CD4-positive, alpha-beta T cell treated with Interleukin-15 for 1 hour (primary cell): ENCODE results near the gene STAMBPL1.

Experiments
- DNase-seq: peaks from one replicate; pipeline ENCODE4 v3.0.0-alpha.2; 2020

The STAMBPL1 gene

DNA sequence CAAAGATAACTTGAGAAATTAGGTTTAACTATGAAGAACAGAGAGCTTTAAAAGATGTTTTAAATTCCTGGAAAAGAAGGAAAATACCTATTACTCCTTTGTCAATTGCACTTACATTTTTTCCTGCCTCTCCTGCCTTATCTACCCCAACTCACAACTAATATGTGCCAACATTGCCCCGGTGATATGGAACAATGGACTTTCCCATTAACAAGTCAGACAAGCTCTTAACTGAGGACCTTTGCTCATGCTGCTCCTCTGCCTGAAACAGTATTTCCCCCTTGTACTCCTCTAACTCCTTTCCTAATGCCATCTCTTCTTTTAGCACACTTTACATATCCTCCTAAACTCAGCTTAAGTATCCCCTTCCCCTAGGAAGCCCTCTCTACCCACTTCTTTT is 77.3 kb downstream of the STAMBPL1 start:
- DNase-seq = no peak

DNA sequence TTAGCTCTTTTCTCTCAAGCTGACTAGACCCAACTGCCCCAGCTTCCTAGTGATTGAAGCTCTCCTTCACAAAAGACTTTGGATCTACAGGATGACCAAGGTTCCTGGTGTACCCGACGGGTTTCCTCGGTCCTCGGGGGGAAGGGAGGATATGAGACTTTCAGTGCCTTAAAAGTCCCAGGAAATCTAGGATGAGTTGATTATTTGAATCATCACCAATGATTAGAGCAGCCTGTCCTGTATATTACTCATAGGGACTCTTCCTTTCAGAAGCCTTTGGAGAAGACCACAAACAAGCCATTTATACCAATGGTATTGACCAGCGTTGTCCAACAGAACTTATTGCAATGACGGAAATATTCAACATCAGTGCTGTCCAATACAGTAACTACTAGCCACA is 78.7 kb downstream of the STAMBPL1 start:
- no peak for DNase-seq

DNA sequence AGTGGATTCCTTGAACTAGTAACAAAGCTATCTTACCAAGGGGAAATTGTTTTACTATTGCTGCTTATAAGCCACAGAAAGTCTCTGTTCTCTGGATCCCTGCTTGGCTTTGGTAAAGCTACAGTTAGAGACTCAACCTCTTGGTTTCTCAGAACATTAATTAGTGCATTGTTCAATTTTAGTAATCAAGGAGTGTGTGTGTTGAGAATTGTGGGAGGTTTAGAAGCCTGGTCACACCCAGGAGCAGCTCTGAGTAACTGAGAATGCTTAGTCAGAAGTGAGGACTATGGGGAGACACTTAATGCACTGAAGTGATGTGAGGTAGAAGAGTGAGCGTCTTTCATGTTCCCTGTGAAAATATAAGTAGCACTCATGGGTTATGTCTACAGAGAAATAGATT is 80.8 kb downstream of the STAMBPL1 start:
- DNase-seq = no peak

DNA sequence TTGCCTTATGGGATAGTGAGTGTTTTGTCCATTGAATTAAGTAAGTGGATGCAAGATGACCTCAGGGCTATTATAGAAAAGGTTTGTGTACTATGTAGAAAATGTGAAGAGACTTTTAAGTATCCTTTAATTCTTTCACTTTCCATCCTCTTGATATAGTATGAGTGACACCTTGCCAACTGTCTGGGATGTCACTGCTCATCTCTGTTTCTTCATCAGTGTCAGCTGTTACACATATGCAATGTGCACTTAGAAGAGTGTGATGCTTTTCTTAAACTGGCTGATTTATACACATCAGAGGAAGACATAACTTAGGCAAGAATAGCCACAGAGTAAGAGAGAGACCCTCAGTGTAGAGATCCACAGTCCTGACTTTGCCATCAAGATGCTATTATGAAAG is 81.2 kb downstream of the STAMBPL1 start:
- DNase-seq = no peak

DNA sequence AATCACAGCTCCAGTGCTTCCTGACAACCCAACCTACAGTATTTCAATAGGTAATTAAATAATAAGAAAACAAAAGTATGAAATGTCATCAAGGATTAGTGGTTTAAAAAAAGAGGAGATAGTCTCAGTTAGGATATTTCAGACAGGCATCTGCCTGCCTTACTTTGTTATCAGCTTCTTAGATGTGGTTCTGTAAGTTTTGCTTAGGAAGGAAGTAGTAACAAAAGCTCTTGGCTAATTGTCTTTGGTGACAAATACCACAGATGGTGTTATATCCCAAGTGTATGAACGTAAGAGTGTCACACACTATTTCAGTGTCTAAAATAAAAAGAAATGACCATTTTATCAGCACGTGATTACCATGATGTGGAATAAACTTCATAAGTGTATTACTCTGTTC is 82.3 kb downstream of the STAMBPL1 start:
- no peak for DNase-seq

DNA sequence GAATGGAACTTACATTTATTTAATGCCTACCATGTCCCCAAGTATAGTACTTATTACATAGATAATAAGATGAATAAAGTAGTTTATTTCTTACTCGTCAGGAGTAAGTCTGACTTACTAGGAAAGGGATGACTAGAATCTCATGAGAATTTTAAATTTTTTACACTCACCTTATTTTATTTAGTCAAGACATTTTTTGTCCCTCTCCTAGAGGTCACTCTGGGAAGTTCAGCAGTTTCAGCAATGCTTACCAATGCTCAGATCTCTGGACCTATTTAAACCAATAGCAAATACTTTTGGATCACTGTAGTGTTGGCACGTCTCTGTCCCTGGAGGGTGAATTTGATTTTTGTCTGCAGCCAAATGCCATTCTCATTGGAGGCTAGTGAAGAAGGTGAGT is 83.3 kb downstream of the STAMBPL1 start:
- DNase-seq = no peak

DNA sequence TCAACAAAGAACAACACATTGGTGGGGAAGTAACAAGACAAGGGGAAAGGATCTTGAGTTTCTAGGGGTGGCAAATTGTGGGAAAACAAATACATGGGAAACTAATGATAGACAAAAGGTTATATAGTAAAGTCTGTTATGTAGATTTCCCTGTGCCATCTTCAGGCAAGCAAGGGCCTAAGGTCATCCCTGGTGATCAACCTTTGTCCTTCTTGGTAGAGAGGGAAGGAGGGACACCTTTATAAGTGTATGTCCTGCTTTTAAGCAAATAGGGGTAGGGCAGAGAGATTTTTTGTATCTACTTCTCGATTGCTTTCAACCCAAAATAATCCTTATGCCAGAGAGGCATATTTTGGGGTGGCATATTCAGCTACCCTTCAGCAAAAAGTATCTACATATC is 84.3 kb downstream of the STAMBPL1 start:
- no peak for DNase-seq

DNA sequence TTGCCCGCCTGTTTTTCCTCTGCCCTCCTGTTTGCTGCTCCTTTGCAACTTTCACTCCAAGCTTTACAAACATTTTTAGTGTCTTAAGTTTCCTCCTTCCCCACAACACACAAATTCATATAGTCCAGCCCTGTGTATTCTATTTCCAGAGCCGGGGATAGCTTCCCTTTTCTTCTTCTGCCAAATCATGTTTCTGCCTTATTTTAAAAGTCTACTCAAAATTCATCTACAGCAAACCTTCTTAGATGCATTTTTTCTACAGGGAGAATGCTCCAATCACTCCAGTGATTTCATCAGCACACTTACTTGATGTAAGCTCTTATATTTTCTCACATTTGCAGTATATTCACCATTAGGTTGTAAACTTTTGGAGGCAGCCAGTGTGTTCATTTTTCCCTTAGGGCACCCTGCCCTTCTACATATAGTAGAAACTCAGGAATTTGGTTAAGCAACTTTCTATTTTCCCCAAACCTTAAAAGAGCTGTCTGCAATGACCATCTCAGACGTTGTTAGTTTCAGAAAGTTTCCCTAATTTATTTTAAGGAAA is 84.9 kb downstream of the STAMBPL1 start:
- no peak for DNase-seq

DNA sequence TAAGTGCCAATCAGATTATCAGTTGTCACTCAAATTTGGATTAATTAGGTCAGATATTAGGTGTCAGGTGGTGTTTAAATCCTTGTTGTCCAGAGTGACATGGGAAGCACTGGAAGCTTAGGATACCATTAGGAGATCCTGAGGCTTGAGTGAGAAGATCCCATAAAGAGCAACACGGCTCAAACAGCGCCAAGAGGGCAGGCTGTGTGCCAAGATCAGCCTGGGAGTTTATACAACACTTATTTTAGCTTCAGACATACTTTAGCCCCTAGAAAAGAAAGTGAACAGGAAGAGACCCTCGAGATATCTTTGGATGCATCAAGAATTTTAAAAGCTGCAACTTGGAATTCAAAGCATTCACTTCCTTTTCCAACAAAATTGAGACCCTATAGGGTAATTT is 86.8 kb downstream of the STAMBPL1 start:
- no peak for DNase-seq

DNA sequence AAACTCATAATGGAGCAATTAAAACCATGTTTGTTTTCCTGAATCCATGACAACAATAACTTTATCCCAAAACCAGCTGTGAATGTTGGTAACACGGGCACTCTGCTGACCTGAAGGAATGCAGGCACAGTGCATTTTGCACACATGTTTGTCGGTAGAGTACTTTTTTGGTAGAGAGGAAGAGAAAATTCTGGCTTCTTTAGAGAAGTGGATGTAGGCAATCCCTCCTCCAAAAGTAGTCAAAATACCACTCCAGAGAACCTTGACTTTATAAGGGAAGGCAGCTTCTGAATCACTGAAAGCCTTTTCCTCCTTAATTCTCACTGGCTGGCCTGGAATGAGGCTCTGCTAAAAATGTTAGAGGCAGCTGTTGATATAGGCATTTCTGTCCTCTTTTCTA is 88.3 kb downstream of the STAMBPL1 start:
- DNase-seq = no peak

DNA sequence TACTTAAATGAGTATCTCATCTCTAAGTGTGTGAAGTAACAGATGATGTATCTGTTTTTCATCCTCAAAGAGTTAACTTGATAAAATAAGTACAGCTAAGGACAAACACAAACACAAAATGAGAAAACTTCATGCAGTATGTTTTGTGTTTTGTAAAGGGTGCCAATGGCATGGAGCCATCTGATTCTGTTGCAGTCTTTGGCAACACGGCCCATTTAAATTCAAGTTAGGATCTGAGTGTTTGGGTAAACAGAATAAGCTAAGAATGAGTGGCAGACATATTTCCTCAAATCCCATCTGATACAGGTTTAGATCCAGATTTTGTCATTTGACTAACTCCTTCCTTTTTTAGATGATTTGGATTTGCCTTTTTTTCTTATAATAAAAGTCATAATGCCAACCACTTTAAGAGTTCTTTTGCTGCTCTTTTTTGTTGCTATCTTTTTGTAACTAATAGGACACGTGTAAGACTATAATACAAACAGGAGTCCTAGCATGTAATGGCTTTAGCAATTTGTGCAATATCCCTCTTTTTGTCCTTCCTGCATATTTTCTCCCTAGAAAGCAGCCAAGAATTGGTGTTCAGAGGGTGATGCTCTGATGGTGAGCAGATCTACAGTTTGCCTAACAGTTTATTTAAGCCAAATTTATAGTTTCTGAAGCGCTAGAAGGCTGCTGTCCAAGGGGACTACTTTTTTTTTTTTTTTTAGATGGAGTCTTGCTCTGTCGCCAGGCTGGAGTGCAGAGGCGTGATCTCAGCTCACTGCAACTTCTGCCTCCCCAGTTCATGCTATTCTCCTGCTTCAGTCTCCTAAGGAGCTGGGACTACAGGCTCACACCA is 91.4 kb downstream of the STAMBPL1 start:
- no peak for DNase-seq
